ENCODE results near the gene BAIAP2L2.

DNA sequence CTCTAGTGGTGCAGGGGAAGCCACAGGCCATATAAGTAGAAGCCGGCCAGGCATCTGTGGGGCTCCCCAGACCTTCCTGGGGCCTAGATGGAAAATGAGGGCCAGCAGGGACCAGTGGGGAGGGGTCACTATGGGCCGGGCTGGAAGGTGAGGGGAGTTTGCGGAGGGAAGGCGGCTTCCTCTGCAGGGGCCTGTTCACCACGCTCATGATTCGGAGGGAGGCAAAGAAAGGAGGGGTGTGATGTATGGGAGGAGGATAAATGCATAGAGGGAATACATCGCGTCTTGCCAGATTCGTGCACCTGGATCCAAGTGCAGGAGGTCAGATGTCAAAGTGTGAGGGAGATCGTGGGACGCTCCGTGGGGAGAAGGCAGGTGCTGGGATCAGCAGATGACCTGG lies 33.4 kb downstream of the BAIAP2L2 start:
- TF ChIP-seq, protein P1, sequence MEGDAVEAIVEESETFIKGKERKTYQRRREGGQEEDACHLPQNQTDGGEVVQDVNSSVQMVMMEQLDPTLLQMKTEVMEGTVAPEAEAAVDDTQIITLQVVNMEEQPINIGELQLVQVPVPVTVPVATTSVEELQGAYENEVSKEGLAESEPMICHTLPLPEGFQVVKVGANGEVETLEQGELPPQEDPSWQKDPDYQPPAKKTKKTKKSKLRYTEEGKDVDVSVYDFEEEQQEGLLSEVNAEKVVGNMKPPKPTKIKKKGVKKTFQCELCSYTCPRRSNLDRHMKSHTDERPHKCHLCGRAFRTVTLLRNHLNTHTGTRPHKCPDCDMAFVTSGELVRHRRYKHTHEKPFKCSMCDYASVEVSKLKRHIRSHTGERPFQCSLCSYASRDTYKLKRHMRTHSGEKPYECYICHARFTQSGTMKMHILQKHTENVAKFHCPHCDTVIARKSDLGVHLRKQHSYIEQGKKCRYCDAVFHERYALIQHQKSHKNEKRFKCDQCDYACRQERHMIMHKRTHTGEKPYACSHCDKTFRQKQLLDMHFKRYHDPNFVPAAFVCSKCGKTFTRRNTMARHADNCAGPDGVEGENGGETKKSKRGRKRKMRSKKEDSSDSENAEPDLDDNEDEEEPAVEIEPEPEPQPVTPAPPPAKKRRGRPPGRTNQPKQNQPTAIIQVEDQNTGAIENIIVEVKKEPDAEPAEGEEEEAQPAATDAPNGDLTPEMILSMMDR (conservative IDR thresholded peaks at IDR 0.05 in 1 of 2, IDR thresholded peaks at IDR 0.05 in 1 of 2; ENCODE audit: low read depth in 1 of 2, low read length in 2 of 2): no peak
- no peak for TF ChIP-seq EZH2 (IDR thresholded peaks at IDR 0.05; ENCODE audit: low read length, missing control alignments)

Data from fibroblast of lung (primary cell).